HepG2 (cell line): ENCODE data around the gene GRAMD4. TPM values are rescaled to one million over a fixed set of nuclear protein-coding genes. Genes with fewer than 3 reads are reported as not detected.

ENCODE experiments used
- CREB1 ChIP-seq, 2 experiments: fragments of 450-650 bp in 1 of 2; IDR thresholded peaks; 2 replicates each; pipeline ENCODE4 v1.6.1; 2016 to 2017; ENCODE audit warnings: control low read depth in 1 of 2, mild to moderate bottlenecking in 1 of 2, missing compliant biosample characterization in 1 of 2, missing genetic modification characterization in 1 of 2
- ERF ChIP-seq: IDR thresholded peaks from 2 replicates; pipeline ENCODE4 v1.6.1; 2018; ENCODE audit warnings: missing biosample characterization, missing genetic modification reagents
- FIP1L1 ChIP-seq: fragments of 200-400 bp; formaldehyde crosslinking; IDR thresholded peaks from 2 replicates; pipeline ENCODE4 v1.6.1; 2018; ENCODE audit warnings: low read depth, mild to moderate bottlenecking, low read length, moderate library complexity, borderline replicate concordance; ENCODE audit not compliant: insufficient read depth
- KDM3A ChIP-seq: IDR thresholded peaks from 2 replicates; pipeline ENCODE4 v1.6.1; 2018; ENCODE audit warnings: low read depth, missing compliant biosample characterization
- MTF1 ChIP-seq: sonication (generic); formaldehyde crosslinking; IDR thresholded peaks from 2 replicates; pipeline ENCODE4 v1.5.0; 2020; ENCODE audit warnings: missing genetic modification reagents
- NFIB ChIP-seq: sonication (generic); formaldehyde crosslinking; IDR thresholded peaks from 2 replicates; pipeline ENCODE4 v1.9.0; 2021; ENCODE audit warnings: missing genetic modification reagents, mild to moderate bottlenecking, borderline replicate concordance
- NRL ChIP-seq: sonication (generic); formaldehyde crosslinking; IDR thresholded peaks from 2 replicates; pipeline ENCODE4 v1.5.0; 2020; ENCODE audit warnings: missing genetic modification reagents, mild to moderate bottlenecking, moderate library complexity, borderline replicate concordance
- SMAD1 ChIP-seq: sonication (generic); formaldehyde crosslinking; IDR thresholded peaks from 2 replicates; pipeline ENCODE4 v1.4.0; 2020; ENCODE audit warnings: missing genetic modification reagents, low read depth, mild to moderate bottlenecking, borderline replicate concordance
- SP2 ChIP-seq: sonication (generic); formaldehyde crosslinking; IDR thresholded peaks from 2 replicates; pipeline ENCODE4 v1.5.1; 2020; ENCODE audit warnings: mild to moderate bottlenecking, missing genetic modification reagents
- SRSF1 ChIP-seq: fragments of 200-400 bp; formaldehyde crosslinking; optimal IDR thresholded peaks from 2 replicates; pipeline ENCODE3; 2017; ENCODE audit warnings: mild to moderate bottlenecking, low read depth, low read length, moderate library complexity
- WIZ ChIP-seq: sonication (generic); formaldehyde crosslinking; IDR thresholded peaks from 2 replicates; pipeline ENCODE4 v1.5.1; 2020; ENCODE audit warnings: mild to moderate bottlenecking, missing genetic modification reagents
- XRCC5 ChIP-seq: fragments of 200-400 bp; formaldehyde crosslinking; optimal IDR thresholded peaks from 2 replicates; pipeline ENCODE3; 2017; ENCODE audit warnings: mild to moderate bottlenecking, low read length
- ZBTB21 ChIP-seq: sonication (generic); formaldehyde crosslinking; IDR thresholded peaks from 2 replicates; pipeline ENCODE4 v1.4.0; 2020; ENCODE audit warnings: missing genetic modification reagents
- ZFAT ChIP-seq: sonication (generic); formaldehyde crosslinking; conservative IDR thresholded peaks from 2 replicates; pipeline ENCODE4 v1.8.1; 2023; ENCODE audit warnings: missing genetic modification reagents, inconsistent platforms
- ZFP91 ChIP-seq: sonication (generic); formaldehyde crosslinking; IDR thresholded peaks from 2 replicates; pipeline ENCODE4 v1.9.0; 2022; ENCODE audit warnings: missing genetic modification reagents, mild to moderate bottlenecking, borderline replicate concordance
- ZNF10 ChIP-seq: sonication (generic); formaldehyde crosslinking; IDR thresholded peaks from 2 replicates; pipeline ENCODE4 v1.4.0; 2020; ENCODE audit warnings: mild to moderate bottlenecking, low read depth, missing genetic modification reagents, borderline replicate concordance
- ZNF33A ChIP-seq: sonication (generic); formaldehyde crosslinking; IDR thresholded peaks from 2 replicates; pipeline ENCODE4 v1.5.1; 2020; ENCODE audit warnings: missing genetic modification reagents, mild to moderate bottlenecking, moderate library complexity, borderline replicate concordance
- ZNF34 ChIP-seq: sonication (generic); formaldehyde crosslinking; IDR thresholded peaks from 2 replicates; pipeline ENCODE4 v1.4.0; 2020; ENCODE audit warnings: mild to moderate bottlenecking, missing genetic modification reagents, borderline replicate concordance
- ZNF747 ChIP-seq: sonication (generic); formaldehyde crosslinking; IDR thresholded peaks from 2 replicates; pipeline ENCODE4 v1.8.1; 2023; ENCODE audit warnings: missing genetic modification reagents, mild to moderate bottlenecking, borderline replicate concordance
- ZNF878 ChIP-seq: sonication (generic); formaldehyde crosslinking; IDR thresholded peaks from 2 replicates; pipeline ENCODE4 v1.8.1; 2023; ENCODE audit warnings: mild to moderate bottlenecking, missing genetic modification reagents, moderate library complexity
- polyA plus RNA-seq, 8 experiments: library from polyadenylated mRNA; depleted of rRNA in 3 of 8; stranded (reverse) in 7 of 8; unstranded in 1 of 8; fragments of >200 nt; fragmentation: Illumina TruSeq in 4 of 8; extraction: Trizol in 4 of 8; gene quantifications; 2 replicates each; pipeline versions ENCODE4 v1.2.1 to v1.2.3, GENCODE V29; 2011 to 2016; ENCODE audit warnings: low read depth in 4 of 8, missing spikeins in 1 of 8, mixed read lengths in 1 of 8; ENCODE audit not compliant: insufficient read depth in 1 of 8
- total RNA-seq, 5 experiments: library from RNA; depleted of rRNA; stranded (reverse); fragments of >200 nt; fragmentation: Illumina TruSeq; extraction: Trizol; gene quantifications; 2 replicates each; pipeline ENCODE4 v1.2.3, GENCODE V29; 2016; ENCODE audit warnings: low read depth in 1 of 5
- TF ChIP-seq, protein P1 (sequence below): sonication (generic); formaldehyde crosslinking; IDR thresholded peaks from 2 replicates; pipeline ENCODE4 v1.4.0; 2020; ENCODE audit warnings: mild to moderate bottlenecking, low read depth, missing genetic modification reagents
- TF ChIP-seq, protein P2 (sequence below): sonication (generic); formaldehyde crosslinking; IDR thresholded peaks from 2 replicates; pipeline ENCODE4 v1.4.0; 2020; ENCODE audit warnings: missing genetic modification reagents
- TF ChIP-seq, protein P3 (sequence below): sonication (generic); formaldehyde crosslinking; IDR thresholded peaks from 2 replicates; pipeline ENCODE4 v1.8.1; 2023; ENCODE audit warnings: mild to moderate bottlenecking, missing genetic modification reagents, borderline replicate concordance

GRAMD4 gene
- total and polyA plus RNA-seq, 2 of the 13 experiments (the other 11 are each of a cell fraction or from before 2014, with no cell fraction given), result 15.2 to 15.7 TPM

DNA sequence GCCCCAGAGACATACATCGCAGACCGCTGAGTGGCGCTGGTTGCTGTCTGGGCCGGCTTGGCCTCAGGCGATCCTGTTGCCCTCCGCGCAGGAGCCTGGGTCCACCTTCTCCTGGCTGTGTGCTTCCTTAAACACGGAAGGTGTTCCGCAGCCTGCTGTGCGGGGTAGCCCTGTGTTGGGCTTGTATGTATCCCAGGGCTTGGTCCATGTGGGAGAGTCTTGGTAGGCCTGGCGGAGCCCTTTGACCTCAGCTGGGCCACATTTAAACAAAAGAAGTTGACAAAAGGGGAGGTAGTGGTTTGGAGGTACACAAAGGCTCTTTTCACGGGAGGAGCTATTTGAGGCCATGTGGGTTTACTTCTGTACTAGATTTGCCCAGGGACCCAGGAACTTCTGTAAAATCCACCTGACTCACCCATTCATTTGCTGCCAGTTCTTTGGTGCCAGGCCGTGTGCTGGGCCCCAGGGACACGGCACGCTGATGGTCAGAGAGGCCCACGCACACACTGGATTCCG is 11.0 kb upstream of the GRAMD4 start (continued):
- TF ChIP-seq SRSF1, result no peak
- no peak for TF ChIP-seq FIP1L1
- peak; percentile 65; the same call in 1 of the 2 replicates for TF ChIP-seq ERF (CRISPR knock-in tag)
- TF ChIP-seq NFIB (CRISPR knock-in tag), result no peak
- TF ChIP-seq NRL, result no peak
- TF ChIP-seq MTF1 (CRISPR knock-in tag), result no peak
- no peak for TF ChIP-seq ZBTB21
- TF ChIP-seq, protein P1, sequence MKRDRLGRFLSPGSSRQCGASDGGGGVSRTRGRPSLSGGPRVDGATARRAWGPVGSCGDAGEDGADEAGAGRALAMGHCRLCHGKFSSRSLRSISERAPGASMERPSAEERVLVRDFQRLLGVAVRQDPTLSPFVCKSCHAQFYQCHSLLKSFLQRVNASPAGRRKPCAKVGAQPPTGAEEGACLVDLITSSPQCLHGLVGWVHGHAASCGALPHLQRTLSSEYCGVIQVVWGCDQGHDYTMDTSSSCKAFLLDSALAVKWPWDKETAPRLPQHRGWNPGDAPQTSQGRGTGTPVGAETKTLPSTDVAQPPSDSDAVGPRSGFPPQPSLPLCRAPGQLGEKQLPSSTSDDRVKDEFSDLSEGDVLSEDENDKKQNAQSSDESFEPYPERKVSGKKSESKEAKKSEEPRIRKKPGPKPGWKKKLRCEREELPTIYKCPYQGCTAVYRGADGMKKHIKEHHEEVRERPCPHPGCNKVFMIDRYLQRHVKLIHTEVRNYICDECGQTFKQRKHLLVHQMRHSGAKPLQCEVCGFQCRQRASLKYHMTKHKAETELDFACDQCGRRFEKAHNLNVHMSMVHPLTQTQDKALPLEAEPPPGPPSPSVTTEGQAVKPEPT (CRISPR knock-in tag), result peak; percentile 91
- TF ChIP-seq SP2 (CRISPR knock-in tag), result no peak
- TF ChIP-seq SMAD1 (CRISPR knock-in tag), result no peak
- no peak for TF ChIP-seq WIZ (CRISPR knock-in tag)
- no peak for TF ChIP-seq CREB1 (IDR thresholded peaks at IDR 0.05)
- TF ChIP-seq CREB1 (CRISPR knock-in tag; IDR thresholded peaks at IDR 0.05), result no peak
- TF ChIP-seq ZFP91, result no peak
- no peak for TF ChIP-seq ZNF10 (CRISPR knock-in tag)
- TF ChIP-seq, protein P2, sequence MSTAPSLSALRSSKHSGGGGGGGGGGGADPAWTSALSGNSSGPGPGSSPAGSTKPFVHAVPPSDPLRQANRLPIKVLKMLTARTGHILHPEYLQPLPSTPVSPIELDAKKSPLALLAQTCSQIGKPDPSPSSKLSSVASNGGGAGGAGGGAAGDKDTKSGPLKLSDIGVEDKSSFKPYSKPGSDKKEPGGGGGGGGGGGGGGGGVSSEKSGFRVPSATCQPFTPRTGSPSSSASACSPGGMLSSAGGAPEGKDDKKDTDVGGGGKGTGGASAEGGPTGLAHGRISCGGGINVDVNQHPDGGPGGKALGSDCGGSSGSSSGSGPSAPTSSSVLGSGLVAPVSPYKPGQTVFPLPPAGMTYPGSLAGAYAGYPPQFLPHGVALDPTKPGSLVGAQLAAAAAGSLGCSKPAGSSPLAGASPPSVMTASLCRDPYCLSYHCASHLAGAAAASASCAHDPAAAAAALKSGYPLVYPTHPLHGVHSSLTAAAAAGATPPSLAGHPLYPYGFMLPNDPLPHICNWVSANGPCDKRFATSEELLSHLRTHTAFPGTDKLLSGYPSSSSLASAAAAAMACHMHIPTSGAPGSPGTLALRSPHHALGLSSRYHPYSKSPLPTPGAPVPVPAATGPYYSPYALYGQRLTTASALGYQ, result peak; percentile 65; the same call in 1 of the 2 replicates
- TF ChIP-seq ZNF34 (CRISPR knock-in tag), result no peak
- TF ChIP-seq ZNF33A (CRISPR knock-in tag), result no peak
- no peak for TF ChIP-seq ZFAT (CRISPR knock-in tag)
- TF ChIP-seq KDM3A (CRISPR knock-in tag), result peak; percentile 65; the same call in 1 of the 2 replicates
- no peak for TF ChIP-seq ZNF878 (CRISPR knock-in tag)
- TF ChIP-seq XRCC5, result peak; percentile 50
- TF ChIP-seq, protein P3, sequence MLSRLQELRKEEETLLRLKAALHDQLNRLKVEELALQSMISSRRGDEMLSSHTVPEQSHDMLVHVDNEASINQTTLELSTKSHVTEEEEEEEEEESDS, result no peak
- TF ChIP-seq ZNF747 (CRISPR knock-in tag), result no peak
